Activated CD4-positive, CD25-positive, alpha-beta regulatory T cell treated with anti-CD3 and anti-CD28 coated beads, Interleukin-2, amount 50 U/mL, for 24 hours (primary cell): ENCODE results near the gene WDR88.
"Not testable (repeated sequence)": the region's sequence is repeated elsewhere in the genome, so short reads cannot be mapped to it uniquely, and the experiment has no call there.

Source experiments
- ATAC-seq, 2 donors: fragments of 150-1000 bp; cut with Tn5 transposase; one replicate each; pipeline ENCODE4 v1.10.0; 2021; ENCODE audit warnings: mild to moderate bottlenecking in 1 of 2, moderate library complexity in 1 of 2

The WDR88 gene

GRCh38 chr19:33129901-33130300 lies 2.0 kb upstream of the WDR88 start:
- no peak for ATAC-seq

GRCh38 chr19:33130433-33130832 lies 1.5 kb upstream of the WDR88 start:
- no peak for ATAC-seq

GRCh38 chr19:33132425-33132824 lies 511 bp downstream of the WDR88 start:
- ATAC-seq = no peak

GRCh38 chr19:33133438-33134031 lies 1.6 kb downstream of the WDR88 start:
- no peak for ATAC-seq

GRCh38 chr19:33134571-33135041 lies 2.7 kb downstream of the WDR88 start:
- ATAC-seq = peak; percentile 77 to 83

GRCh38 chr19:33139165-33139564 lies 7.3 kb downstream of the WDR88 start:
- ATAC-seq = no peak

GRCh38 chr19:33143897-33144405 lies 12.0 kb downstream of the WDR88 start:
- ATAC-seq = peak; percentile 96

- ATAC-seq = no peak
These were observed 14.3 kb downstream of the WDR88 start for GRCh38 chr19:33146209-33146608.

GRCh38 chr19:33147538-33147937 lies 15.6 kb downstream of the WDR88 start:
- ATAC-seq = no peak

GRCh38 chr19:33150852-33151518 lies 19.1 kb downstream of the WDR88 start:
- no peak for ATAC-seq

GRCh38 chr19:33152176-33152575 lies 20.3 kb downstream of the WDR88 start:
- ATAC-seq = no peak

GRCh38 chr19:33152625-33153024 lies 20.7 kb downstream of the WDR88 start:
- not testable (repeated sequence) for ATAC-seq

GRCh38 chr19:33154313-33154712 lies 22.4 kb downstream of the WDR88 start:
- ATAC-seq = not testable (repeated sequence)

GRCh38 chr19:33156334-33156733 lies 24.4 kb downstream of the WDR88 start:
- no peak for ATAC-seq

GRCh38 chr19:33157906-33158305 lies 26.0 kb downstream of the WDR88 start:
- ATAC-seq = no peak

- ATAC-seq = no peak
These were observed 26.5 kb downstream of the WDR88 start for GRCh38 chr19:33158365-33158764.

GRCh38 chr19:33159149-33159548 lies 27.2 kb downstream of the WDR88 start:
- ATAC-seq = no peak

- ATAC-seq = no peak
These were observed 28.0 kb downstream of the WDR88 start for GRCh38 chr19:33159893-33160292.

GRCh38 chr19:33161201-33161600 lies 29.3 kb downstream of the WDR88 start:
- no peak for ATAC-seq

GRCh38 chr19:33163481-33163880 lies 31.6 kb downstream of the WDR88 start:
- no peak for ATAC-seq

- not testable (repeated sequence) for ATAC-seq
These were observed 34.1 kb downstream of the WDR88 start for GRCh38 chr19:33166037-33166436.

GRCh38 chr19:33167438-33167837 lies 35.5 kb downstream of the WDR88 start:
- ATAC-seq = no peak

GRCh38 chr19:33168528-33168927 lies 36.6 kb downstream of the WDR88 start:
- ATAC-seq = no peak

- no peak for ATAC-seq
These were observed 39.4 kb downstream of the WDR88 start for GRCh38 chr19:33171222-33171795.
